GM23338 (cell line): ENCODE results near the gene DIDO1. TPM values are rescaled to one million over a fixed set of nuclear protein-coding genes. Genes with fewer than 3 reads are reported as not detected.

Experiments
- CREB1 ChIP-seq: fragments of 250-450 bp; sonication (Bioruptor Pico); IDR thresholded peaks from 2 replicates; pipeline ENCODE4 v1.5.0; 2020; ENCODE audit warnings: low read depth, mild to moderate bottlenecking, moderate library complexity
- EZH2 ChIP-seq: fragments of 200-600 bp; sonication (generic); IDR thresholded peaks from one replicate; pipeline ENCODE4 v1.8.0; 2017; ENCODE audit warnings: antibody characterized with exemption, mild to moderate bottlenecking, low read depth; ENCODE audit not compliant: unreplicated experiment
- EZH2phosphoT487 ChIP-seq: fragments of 200-600 bp; sonication (generic); IDR thresholded peaks from one replicate; pipeline ENCODE4 v1.8.1; 2018; ENCODE audit warnings: antibody characterized with exemption; ENCODE audit not compliant: unreplicated experiment
- POLR2AphosphoS5 ChIP-seq: IDR thresholded peaks from 2 replicates; pipeline ENCODE4 v1.6.1; 2016; ENCODE audit warnings: antibody characterized with exemption, low read depth
- STAT1 ChIP-seq: IDR thresholded peaks from one replicate; pipeline ENCODE4 v1.6.1; 2016; ENCODE audit warnings: antibody characterized with exemption; ENCODE audit not compliant: unreplicated experiment
- ZNF331 ChIP-seq: fragments of 250-450 bp; sonication (Bioruptor Pico); IDR thresholded peaks from 2 replicates; pipeline ENCODE4 v1.5.0; 2020; ENCODE audit warnings: low read depth, mild to moderate bottlenecking, moderate library complexity
- polyA plus RNA-seq: library from polyadenylated mRNA; unstranded; fragments of >200 nt; fragmentation: Nextera tagmentation; extraction: Ambion mirVana; gene quantifications from 2 replicates; pipeline ENCODE4 v1.2.1, GENCODE V29; 2016
- total RNA-seq: library from RNA; depleted of rRNA; stranded (reverse); fragments of >200 nt; shearing (Covaris generic); gene quantifications from 2 replicates; pipeline ENCODE4 v1.2.3, GENCODE V29; 2014
- TF ChIP-seq, protein P1 (sequence below): fragments of 250-450 bp; sonication (Bioruptor Pico); IDR thresholded peaks from 2 replicates; pipeline ENCODE4 v1.5.0; 2020; ENCODE audit warnings: mild to moderate bottlenecking, moderate library complexity
- TF ChIP-seq, protein P2 (sequence below), 2 experiments: fragments of 200-600 bp in 1 of 2; sonication (generic) in 1 of 2; conservative IDR thresholded peaks; 2 replicates each; pipeline versions ENCODE4 v1.5.1 to v1.6.1; 2016 to 2017; ENCODE audit warnings: antibody characterized with exemption in 2 of 2, low read depth in 2 of 2, mild to moderate bottlenecking in 2 of 2, moderate library complexity in 1 of 2
- TF ChIP-seq, protein P3 (sequence below): IDR thresholded peaks from one replicate; pipeline ENCODE4 v1.6.1; 2018; ENCODE audit warnings: antibody characterized with exemption; ENCODE audit not compliant: unreplicated experiment

DIDO1 gene
- total and polyA plus RNA-seq, 2 experiments from 2014 or later, result 72.4 to 162 TPM

DNA sequence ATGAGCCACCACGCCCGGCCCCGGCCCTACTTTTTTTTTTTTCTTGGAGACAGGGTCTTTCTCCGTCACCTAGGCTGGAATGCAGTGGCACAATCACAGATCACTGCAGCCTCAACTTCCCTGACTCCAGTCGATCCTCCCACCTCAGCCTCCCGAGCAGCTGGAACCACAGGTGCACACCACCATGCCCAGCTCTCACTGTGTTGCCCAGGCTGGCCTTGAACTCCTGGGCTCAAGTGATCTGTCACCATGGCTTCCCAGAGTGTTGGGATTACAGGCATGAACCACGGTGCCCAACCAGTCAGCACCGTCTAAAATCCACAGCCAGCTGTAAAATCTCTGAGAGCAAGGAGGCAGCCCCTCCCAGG lies 43.6 kb upstream of the DIDO1 start (continued):
- TF ChIP-seq, protein P1, sequence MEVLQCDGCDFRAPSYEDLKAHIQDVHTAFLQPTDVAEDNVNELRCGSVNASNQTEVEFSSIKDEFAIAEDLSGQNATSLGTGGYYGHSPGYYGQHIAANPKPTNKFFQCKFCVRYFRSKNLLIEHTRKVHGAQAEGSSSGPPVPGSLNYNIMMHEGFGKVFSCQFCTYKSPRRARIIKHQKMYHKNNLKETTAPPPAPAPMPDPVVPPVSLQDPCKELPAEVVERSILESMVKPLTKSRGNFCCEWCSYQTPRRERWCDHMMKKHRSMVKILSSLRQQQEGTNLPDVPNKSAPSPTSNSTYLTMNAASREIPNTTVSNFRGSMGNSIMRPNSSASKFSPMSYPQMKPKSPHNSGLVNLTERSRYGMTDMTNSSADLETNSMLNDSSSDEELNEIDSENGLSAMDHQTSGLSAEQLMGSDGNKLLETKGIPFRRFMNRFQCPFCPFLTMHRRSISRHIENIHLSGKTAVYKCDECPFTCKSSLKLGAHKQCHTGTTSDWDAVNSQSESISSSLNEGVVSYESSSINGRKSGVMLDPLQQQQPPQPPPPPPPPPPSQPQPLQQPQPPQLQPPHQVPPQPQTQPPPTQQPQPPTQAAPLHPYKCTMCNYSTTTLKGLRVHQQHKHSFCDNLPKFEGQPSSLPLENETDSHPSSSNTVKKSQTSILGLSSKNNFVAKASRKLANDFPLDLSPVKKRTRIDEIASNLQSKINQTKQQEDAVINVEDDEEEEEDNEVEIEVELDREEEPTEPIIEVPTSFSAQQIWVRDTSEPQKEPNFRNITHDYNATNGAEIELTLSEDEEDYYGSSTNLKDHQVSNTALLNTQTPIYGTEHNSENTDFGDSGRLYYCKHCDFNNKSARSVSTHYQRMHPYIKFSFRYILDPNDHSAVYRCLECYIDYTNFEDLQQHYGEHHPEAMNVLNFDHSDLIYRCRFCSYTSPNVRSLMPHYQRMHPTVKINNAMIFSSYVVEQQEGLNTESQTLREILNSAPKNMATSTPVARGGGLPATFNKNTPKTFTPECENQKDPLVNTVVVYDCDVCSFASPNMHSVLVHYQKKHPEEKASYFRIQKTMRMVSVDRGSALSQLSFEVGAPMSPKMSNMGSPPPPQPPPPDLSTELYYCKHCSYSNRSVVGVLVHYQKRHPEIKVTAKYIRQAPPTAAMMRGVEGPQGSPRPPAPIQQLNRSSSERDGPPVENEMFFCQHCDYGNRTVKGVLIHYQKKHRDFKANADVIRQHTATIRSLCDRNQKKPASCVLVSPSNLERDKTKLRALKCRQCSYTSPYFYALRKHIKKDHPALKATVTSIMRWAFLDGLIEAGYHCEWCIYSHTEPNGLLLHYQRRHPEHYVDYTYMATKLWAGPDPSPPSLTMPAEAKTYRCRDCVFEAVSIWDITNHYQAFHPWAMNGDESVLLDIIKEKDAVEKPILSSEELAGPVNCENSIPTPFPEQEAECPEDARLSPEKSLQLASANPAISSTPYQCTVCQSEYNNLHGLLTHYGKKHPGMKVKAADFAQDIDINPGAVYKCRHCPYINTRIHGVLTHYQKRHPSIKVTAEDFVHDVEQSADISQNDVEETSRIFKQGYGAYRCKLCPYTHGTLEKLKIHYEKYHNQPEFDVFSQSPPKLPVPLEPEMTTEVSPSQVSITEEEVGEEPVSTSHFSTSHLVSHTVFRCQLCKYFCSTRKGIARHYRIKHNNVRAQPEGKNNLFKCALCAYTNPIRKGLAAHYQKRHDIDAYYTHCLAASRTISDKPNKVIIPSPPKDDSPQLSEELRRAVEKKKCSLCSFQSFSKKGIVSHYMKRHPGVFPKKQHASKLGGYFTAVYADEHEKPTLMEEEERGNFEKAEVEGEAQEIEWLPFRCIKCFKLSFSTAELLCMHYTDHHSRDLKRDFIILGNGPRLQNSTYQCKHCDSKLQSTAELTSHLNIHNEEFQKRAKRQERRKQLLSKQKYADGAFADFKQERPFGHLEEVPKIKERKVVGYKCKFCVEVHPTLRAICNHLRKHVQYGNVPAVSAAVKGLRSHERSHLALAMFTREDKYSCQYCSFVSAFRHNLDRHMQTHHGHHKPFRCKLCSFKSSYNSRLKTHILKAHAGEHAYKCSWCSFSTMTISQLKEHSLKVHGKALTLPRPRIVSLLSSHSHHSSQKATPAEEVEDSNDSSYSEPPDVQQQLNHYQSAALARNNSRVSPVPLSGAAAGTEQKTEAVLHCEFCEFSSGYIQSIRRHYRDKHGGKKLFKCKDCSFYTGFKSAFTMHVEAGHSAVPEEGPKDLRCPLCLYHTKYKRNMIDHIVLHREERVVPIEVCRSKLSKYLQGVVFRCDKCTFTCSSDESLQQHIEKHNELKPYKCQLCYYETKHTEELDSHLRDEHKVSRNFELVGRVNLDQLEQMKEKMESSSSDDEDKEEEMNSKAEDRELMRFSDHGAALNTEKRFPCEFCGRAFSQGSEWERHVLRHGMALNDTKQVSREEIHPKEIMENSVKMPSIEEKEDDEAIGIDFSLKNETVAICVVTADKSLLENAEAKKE (CRISPR knock-in tag), result no peak
- TF ChIP-seq EZH2phosphoT487 (no peak), STAT1 (no peak), ZNF331 (no peak), EZH2 (no peak), POLR2AphosphoS5 (no peak), CREB1 (no peak)
- TF ChIP-seq, protein P2, sequence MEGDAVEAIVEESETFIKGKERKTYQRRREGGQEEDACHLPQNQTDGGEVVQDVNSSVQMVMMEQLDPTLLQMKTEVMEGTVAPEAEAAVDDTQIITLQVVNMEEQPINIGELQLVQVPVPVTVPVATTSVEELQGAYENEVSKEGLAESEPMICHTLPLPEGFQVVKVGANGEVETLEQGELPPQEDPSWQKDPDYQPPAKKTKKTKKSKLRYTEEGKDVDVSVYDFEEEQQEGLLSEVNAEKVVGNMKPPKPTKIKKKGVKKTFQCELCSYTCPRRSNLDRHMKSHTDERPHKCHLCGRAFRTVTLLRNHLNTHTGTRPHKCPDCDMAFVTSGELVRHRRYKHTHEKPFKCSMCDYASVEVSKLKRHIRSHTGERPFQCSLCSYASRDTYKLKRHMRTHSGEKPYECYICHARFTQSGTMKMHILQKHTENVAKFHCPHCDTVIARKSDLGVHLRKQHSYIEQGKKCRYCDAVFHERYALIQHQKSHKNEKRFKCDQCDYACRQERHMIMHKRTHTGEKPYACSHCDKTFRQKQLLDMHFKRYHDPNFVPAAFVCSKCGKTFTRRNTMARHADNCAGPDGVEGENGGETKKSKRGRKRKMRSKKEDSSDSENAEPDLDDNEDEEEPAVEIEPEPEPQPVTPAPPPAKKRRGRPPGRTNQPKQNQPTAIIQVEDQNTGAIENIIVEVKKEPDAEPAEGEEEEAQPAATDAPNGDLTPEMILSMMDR (conservative IDR thresholded peaks at IDR 0.05; ENCODE audit: low read depth in 2 of 2), result no peak
- TF ChIP-seq, protein P3, sequence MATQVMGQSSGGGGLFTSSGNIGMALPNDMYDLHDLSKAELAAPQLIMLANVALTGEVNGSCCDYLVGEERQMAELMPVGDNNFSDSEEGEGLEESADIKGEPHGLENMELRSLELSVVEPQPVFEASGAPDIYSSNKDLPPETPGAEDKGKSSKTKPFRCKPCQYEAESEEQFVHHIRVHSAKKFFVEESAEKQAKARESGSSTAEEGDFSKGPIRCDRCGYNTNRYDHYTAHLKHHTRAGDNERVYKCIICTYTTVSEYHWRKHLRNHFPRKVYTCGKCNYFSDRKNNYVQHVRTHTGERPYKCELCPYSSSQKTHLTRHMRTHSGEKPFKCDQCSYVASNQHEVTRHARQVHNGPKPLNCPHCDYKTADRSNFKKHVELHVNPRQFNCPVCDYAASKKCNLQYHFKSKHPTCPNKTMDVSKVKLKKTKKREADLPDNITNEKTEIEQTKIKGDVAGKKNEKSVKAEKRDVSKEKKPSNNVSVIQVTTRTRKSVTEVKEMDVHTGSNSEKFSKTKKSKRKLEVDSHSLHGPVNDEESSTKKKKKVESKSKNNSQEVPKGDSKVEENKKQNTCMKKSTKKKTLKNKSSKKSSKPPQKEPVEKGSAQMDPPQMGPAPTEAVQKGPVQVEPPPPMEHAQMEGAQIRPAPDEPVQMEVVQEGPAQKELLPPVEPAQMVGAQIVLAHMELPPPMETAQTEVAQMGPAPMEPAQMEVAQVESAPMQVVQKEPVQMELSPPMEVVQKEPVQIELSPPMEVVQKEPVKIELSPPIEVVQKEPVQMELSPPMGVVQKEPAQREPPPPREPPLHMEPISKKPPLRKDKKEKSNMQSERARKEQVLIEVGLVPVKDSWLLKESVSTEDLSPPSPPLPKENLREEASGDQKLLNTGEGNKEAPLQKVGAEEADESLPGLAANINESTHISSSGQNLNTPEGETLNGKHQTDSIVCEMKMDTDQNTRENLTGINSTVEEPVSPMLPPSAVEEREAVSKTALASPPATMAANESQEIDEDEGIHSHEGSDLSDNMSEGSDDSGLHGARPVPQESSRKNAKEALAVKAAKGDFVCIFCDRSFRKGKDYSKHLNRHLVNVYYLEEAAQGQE, result no peak
